Measurements from ENCODE around the gene AGAP1.

The AGAP1 gene

GRCh38 chr2:235827585-235827992, 333.7 kb downstream of the AGAP1 start:
- Mint-ChIP-seq H3K4me3 (no peak overlapping the region), H3K27ac (no peak overlapping the region), H3K36me3 (ENCODE audit: low read depth) (no peaks in the 10 kb centered on the region), H3K4me1 (ENCODE audit: low read depth) (no peaks in the 10 kb centered on the region), H3K9me3 (no peaks in the 10 kb centered on the region), H3K27me3 (ENCODE audit: low read depth) (no peaks in the 10 kb centered on the region)

GRCh38 chr2:235829726-235830125, 335.9 kb downstream of the AGAP1 start:
- no peaks in the 10 kb centered on the region for H3K9me3 Mint-ChIP-seq
- no peaks in the 10 kb centered on the region for H3K27me3 Mint-ChIP-seq (ENCODE audit: low read depth)
- H3K4me1 Mint-ChIP-seq (ENCODE audit: low read depth) = no peaks in the 10 kb centered on the region
- H3K36me3 Mint-ChIP-seq (ENCODE audit: low read depth) = no peaks in the 10 kb centered on the region
- H3K27ac Mint-ChIP-seq = no peak overlapping the region
- no peak overlapping the region for H3K4me3 Mint-ChIP-seq

- no peaks in the 10 kb centered on the region for H3K9me3 Mint-ChIP-seq
- H3K4me3 Mint-ChIP-seq = no peak overlapping the region
- H3K36me3 Mint-ChIP-seq (ENCODE audit: low read depth) = no peaks in the 10 kb centered on the region
- no peaks in the 10 kb centered on the region for H3K4me1 Mint-ChIP-seq (ENCODE audit: low read depth)
- no peak overlapping the region for H3K27ac Mint-ChIP-seq
- no peaks in the 10 kb centered on the region for H3K27me3 Mint-ChIP-seq (ENCODE audit: low read depth)
These were observed 337.9 kb downstream of the AGAP1 start for GRCh38 chr2:235831755-235832154.

GRCh38 chr2:235832941-235833340, 339.1 kb downstream of the AGAP1 start:
- no peaks in the 10 kb centered on the region for H3K27me3 Mint-ChIP-seq (ENCODE audit: low read depth)
- H3K36me3 Mint-ChIP-seq (ENCODE audit: low read depth) = no peaks in the 10 kb centered on the region
- H3K4me3 Mint-ChIP-seq = no peak overlapping the region
- H3K9me3 Mint-ChIP-seq = no peaks in the 10 kb centered on the region
- H3K4me1 Mint-ChIP-seq (ENCODE audit: low read depth) = no peaks in the 10 kb centered on the region
- no peak overlapping the region for H3K27ac Mint-ChIP-seq

DNA sequence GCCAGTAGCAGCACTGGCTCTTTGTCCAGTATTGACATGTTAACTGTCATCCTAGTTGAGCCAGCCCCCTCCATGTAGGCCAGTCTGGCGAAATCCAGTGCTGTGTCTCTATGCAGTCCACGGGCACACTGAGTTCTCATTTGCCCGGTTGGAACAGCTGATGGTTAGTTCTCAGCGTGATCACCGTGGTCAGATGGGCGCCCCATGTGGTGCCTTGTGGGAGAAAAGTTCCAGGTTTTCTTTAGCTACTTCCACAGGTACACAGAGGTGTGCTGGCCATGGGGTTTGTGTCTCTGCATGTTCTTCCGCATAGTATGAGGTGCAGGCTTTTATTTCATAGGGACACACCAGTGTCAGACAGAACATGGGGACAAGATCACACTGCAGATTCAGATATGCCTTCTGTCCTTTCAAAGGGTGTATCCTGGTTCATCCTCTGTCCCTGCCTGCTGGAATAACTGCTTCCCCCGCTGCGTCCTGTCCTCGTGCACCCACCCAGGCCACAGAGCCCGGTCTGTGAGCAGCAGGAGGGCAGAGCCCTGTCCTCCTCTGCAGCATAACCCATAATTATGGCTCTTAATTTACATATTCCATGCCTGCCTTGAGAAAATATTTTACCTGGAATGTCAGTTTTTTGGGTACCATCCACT, 340.3 kb downstream of the AGAP1 start:
- Mint-ChIP-seq H3K27me3 (ENCODE audit: low read depth) (no peaks in the 10 kb centered on the region), H3K36me3 (ENCODE audit: low read depth) (no peaks in the 10 kb centered on the region), H3K9me3 (no peaks in the 10 kb centered on the region), H3K4me3 (no peak overlapping the region), H3K27ac (no peak overlapping the region), H3K4me1 (ENCODE audit: low read depth) (no peaks in the 10 kb centered on the region)

- no peaks in the 10 kb centered on the region for H3K27me3 Mint-ChIP-seq (ENCODE audit: low read depth)
- H3K4me3 Mint-ChIP-seq = no peak overlapping the region
- no peaks in the 10 kb centered on the region for H3K36me3 Mint-ChIP-seq (ENCODE audit: low read depth)
- no peak overlapping the region for H3K27ac Mint-ChIP-seq
- no peaks in the 10 kb centered on the region for H3K4me1 Mint-ChIP-seq (ENCODE audit: low read depth)
- no peaks in the 10 kb centered on the region for H3K9me3 Mint-ChIP-seq
These were observed 340.9 kb downstream of the AGAP1 start for GRCh38 chr2:235834781-235835180.

- no peak overlapping the region for H3K27ac Mint-ChIP-seq
- H3K4me1 Mint-ChIP-seq (ENCODE audit: low read depth) = no peaks in the 10 kb centered on the region
- H3K9me3 Mint-ChIP-seq = no peaks in the 10 kb centered on the region
- no peak overlapping the region for H3K4me3 Mint-ChIP-seq
- no peaks in the 10 kb centered on the region for H3K27me3 Mint-ChIP-seq (ENCODE audit: low read depth)
- H3K36me3 Mint-ChIP-seq (ENCODE audit: low read depth) = no peaks in the 10 kb centered on the region
These were observed 342.0 kb downstream of the AGAP1 start for GRCh38 chr2:235835810-235836209.

- no peak overlapping the region for H3K4me3 Mint-ChIP-seq
- no peak overlapping the region for H3K27ac Mint-ChIP-seq
- no peaks in the 10 kb centered on the region for H3K36me3 Mint-ChIP-seq (ENCODE audit: low read depth)
These were observed 342.7 kb downstream of the AGAP1 start for GRCh38 chr2:235836491-235836911.

GRCh38 chr2:235839226-235839625, 345.4 kb downstream of the AGAP1 start:
- no peaks in the 10 kb centered on the region for H3K36me3 Mint-ChIP-seq (ENCODE audit: low read depth)
- no peaks in the 10 kb centered on the region for H3K4me1 Mint-ChIP-seq (ENCODE audit: low read depth)
- H3K4me3 Mint-ChIP-seq = no peak overlapping the region
- H3K27ac Mint-ChIP-seq = no peak overlapping the region
- H3K9me3 Mint-ChIP-seq = no peaks in the 10 kb centered on the region
- no peaks in the 10 kb centered on the region for H3K27me3 Mint-ChIP-seq (ENCODE audit: low read depth)

More at GRCh38 chr2:235836491-235836911, 342.7 kb downstream of the AGAP1 start:
- no peaks in the 10 kb centered on the region for H3K9me3 Mint-ChIP-seq
- no peaks in the 10 kb centered on the region for H3K4me1 Mint-ChIP-seq (ENCODE audit: low read depth)
- H3K27me3 Mint-ChIP-seq (ENCODE audit: low read depth) = no peaks in the 10 kb centered on the region

DNA sequence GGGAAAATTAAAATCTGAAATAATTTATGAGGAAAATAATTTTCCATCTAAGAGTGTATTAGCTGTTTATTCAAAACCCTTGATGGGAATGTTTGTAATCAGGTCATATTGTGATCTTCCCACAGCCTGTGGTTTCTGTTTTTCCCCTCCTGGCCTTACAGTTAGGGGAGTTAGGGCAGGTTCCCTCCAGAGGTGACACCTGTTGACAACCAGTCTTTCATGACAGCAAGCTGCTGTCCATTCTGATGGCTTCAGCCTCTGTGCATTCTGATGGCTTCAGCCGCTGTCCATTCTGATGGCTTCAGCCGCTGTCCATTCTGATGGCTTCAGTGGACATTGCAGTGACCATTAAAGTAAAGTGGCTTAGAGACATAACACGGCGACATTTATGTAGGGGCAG, 346.1 kb downstream of the AGAP1 start:
- H3K4me1 Mint-ChIP-seq (ENCODE audit: low read depth) = no peaks in the 10 kb centered on the region
- no peak overlapping the region for H3K27ac Mint-ChIP-seq
- H3K9me3 Mint-ChIP-seq = no peaks in the 10 kb centered on the region
- H3K4me3 Mint-ChIP-seq = no peak overlapping the region
- no peaks in the 10 kb centered on the region for H3K36me3 Mint-ChIP-seq (ENCODE audit: low read depth)
- H3K27me3 Mint-ChIP-seq (ENCODE audit: low read depth) = no peaks in the 10 kb centered on the region

DNA sequence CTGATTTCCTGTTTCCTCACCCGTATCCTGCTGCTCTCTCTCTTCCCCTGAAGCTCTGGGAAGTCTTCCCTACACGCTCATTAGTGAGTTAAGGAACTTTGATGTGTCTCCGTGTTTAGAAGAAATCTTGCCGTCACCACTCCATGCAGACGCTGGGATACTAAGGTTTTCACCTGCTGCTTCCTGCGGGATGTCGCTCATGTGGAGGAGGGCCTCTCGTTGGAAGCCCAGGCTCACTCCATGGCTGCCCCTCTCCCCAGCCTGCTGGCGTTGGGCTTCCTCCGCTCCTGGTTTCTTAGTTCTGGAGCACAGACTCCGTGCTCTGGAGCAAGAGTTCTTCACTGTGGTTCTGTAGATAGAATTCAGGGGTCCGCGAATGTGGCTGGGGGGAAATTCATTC, 348.0 kb downstream of the AGAP1 start:
- no peaks in the 10 kb centered on the region for H3K36me3 Mint-ChIP-seq (ENCODE audit: low read depth)
- H3K4me3 Mint-ChIP-seq = no peak overlapping the region
- H3K4me1 Mint-ChIP-seq (ENCODE audit: low read depth) = no peaks in the 10 kb centered on the region
- no peak overlapping the region for H3K27ac Mint-ChIP-seq
- no peaks in the 10 kb centered on the region for H3K27me3 Mint-ChIP-seq (ENCODE audit: low read depth)
- no peaks in the 10 kb centered on the region for H3K9me3 Mint-ChIP-seq

DNA sequence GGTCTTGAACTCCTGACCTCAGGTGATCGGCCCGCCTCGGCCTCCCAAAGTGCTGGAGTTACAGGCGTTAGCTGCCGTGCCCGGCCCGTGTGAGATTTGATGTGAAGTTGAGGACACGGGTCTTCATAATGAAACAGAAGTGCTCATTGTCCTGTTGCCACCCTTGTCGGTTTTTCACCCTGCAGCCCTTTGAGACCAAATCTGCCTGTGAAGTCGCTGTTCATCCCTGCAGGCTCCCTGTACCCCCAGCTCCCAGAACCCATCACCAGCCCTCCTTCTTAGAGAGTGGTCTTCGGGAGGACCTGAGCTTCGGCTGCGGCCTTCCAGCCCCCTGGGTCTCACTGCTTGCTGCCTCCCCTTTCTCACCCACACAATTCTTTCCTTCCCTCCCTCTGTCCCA, 349.1 kb downstream of the AGAP1 start:
- Mint-ChIP-seq H3K27ac (no peak overlapping the region), H3K36me3 (ENCODE audit: low read depth) (no peaks in the 10 kb centered on the region), H3K4me3 (no peak overlapping the region), H3K9me3 (no peaks in the 10 kb centered on the region), H3K27me3 (ENCODE audit: low read depth) (no peaks in the 10 kb centered on the region), H3K4me1 (ENCODE audit: low read depth) (no peaks in the 10 kb centered on the region)

- H3K4me3 Mint-ChIP-seq = no peak overlapping the region
- no peaks in the 10 kb centered on the region for H3K9me3 Mint-ChIP-seq
- H3K36me3 Mint-ChIP-seq (ENCODE audit: low read depth) = no peaks in the 10 kb centered on the region
- no peaks in the 10 kb centered on the region for H3K27me3 Mint-ChIP-seq (ENCODE audit: low read depth)
- no peak overlapping the region for H3K27ac Mint-ChIP-seq
- no peaks in the 10 kb centered on the region for H3K4me1 Mint-ChIP-seq (ENCODE audit: low read depth)
These were observed 349.9 kb downstream of the AGAP1 start for GRCh38 chr2:235843591-235844395.

GRCh38 chr2:235844561-235844960, 350.7 kb downstream of the AGAP1 start:
- H3K4me3 Mint-ChIP-seq = no peak overlapping the region
- H3K36me3 Mint-ChIP-seq (ENCODE audit: low read depth) = no peaks in the 10 kb centered on the region
- no peak overlapping the region for H3K27ac Mint-ChIP-seq
- no peaks in the 10 kb centered on the region for H3K9me3 Mint-ChIP-seq
- no peaks in the 10 kb centered on the region for H3K4me1 Mint-ChIP-seq (ENCODE audit: low read depth)
- H3K27me3 Mint-ChIP-seq (ENCODE audit: low read depth) = no peaks in the 10 kb centered on the region

DNA sequence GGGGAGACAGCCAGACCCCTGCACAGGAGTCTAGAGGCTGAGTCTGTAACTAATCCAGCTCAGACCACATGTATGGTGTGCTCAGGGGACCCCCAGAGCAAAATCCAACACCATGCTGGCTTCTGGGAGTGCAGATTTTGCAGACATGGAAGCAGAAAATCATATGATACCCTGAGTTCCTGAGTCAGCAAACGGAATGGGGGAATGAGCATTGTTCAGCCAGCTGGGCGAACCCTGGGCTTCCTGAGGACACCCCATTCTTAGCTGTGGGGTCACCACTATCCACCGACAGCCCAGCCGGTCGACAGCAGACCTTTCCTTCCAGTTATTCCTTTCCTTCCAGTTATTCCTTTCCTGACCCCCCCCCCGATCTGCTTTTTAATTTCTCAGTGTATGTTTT, 351.4 kb downstream of the AGAP1 start:
- no peak overlapping the region for H3K27ac Mint-ChIP-seq
- no peaks in the 10 kb centered on the region for H3K4me1 Mint-ChIP-seq (ENCODE audit: low read depth)
- no peaks in the 10 kb centered on the region for H3K36me3 Mint-ChIP-seq (ENCODE audit: low read depth)
- no peak overlapping the region for H3K4me3 Mint-ChIP-seq
- H3K9me3 Mint-ChIP-seq = no peaks in the 10 kb centered on the region
- no peaks in the 10 kb centered on the region for H3K27me3 Mint-ChIP-seq (ENCODE audit: low read depth)

Data from T-helper 1 cell treated with Interleukin-12 subunit alpha and Interleukin-12 subunit beta and Interleukin-4 antibody, amounts not matched to agents 30 μg/mL and 1 μg/mL, for 36 hours (primary cell).